NCI-H2029 treated with DMSO at 0.1 percent for 48 hours (cell line): ENCODE data around the gene SF3B1.

Experiments
- DNase-seq: peaks from one replicate; lab custom pipeline; 2025; lab: John Stamatoyannopoulos, UW

SF3B1 gene

GRCh38 chr2:197340591-197340990 is 94.2 kb downstream of the SF3B1 start:
- DNase-seq = no peak
